Measurements from ENCODE around the gene MAP2K7.
A peak's percentile ranks its signal among the peaks of the same experiment; 100 is the strongest.
"Not testable (repeated sequence)": the region's sequence is repeated elsewhere in the genome, so short reads cannot be mapped to it uniquely, and the experiment has no call there.

The MAP2K7 gene

GRCh38 chr19:7928741-7929701 lies 25.3 kb downstream of the MAP2K7 start:
- FAIRE-seq (no peak), DNase-seq (ENCODE audit: low spot score) (peak; percentile 52)

GRCh38 chr19:7930030-7930429 lies 26.4 kb downstream of the MAP2K7 start:
- DNase-seq (ENCODE audit: low spot score); FAIRE-seq: not testable (repeated sequence)

GRCh38 chr19:7930765-7931164 lies 27.1 kb downstream of the MAP2K7 start:
- FAIRE-seq = no peak
- DNase-seq (ENCODE audit: low spot score) = no peak

GRCh38 chr19:7931221-7932061 lies 27.8 kb downstream of the MAP2K7 start:
- FAIRE-seq (no peak), DNase-seq (ENCODE audit: low spot score) (no peak)

- no peak for FAIRE-seq
- no peak for DNase-seq (ENCODE audit: low spot score)
These were observed 28.7 kb downstream of the MAP2K7 start for GRCh38 chr19:7932276-7932929.

GRCh38 chr19:7932930-7933300 lies 29.2 kb downstream of the MAP2K7 start:
- no peak for FAIRE-seq
- no peak for DNase-seq (ENCODE audit: low spot score)

- DNase-seq (ENCODE audit: low spot score) = no peak
- FAIRE-seq = no peak
These were observed 29.7 kb downstream of the MAP2K7 start for GRCh38 chr19:7933411-7933810.

GRCh38 chr19:7933828-7934725 lies 30.4 kb downstream of the MAP2K7 start:
- DNase-seq (ENCODE audit: low spot score) (no peak), FAIRE-seq (no peak)

- DNase-seq (ENCODE audit: low spot score) = no peak
- no peak for FAIRE-seq
These were observed 31.1 kb downstream of the MAP2K7 start for GRCh38 chr19:7934766-7935165.

- no peak for FAIRE-seq
These were observed 37.2 kb downstream of the MAP2K7 start for GRCh38 chr19:7940841-7941240.

GRCh38 chr19:7941895-7942596 lies 38.4 kb downstream of the MAP2K7 start:
- no peak for FAIRE-seq
- DNase-seq (ENCODE audit: low spot score) = no peak

More at GRCh38 chr19:7940841-7941240, 37.2 kb downstream of the MAP2K7 start:
- DNase-seq (ENCODE audit: low spot score) = no peak

GRCh38 chr19:7942981-7943443 lies 39.3 kb downstream of the MAP2K7 start:
- FAIRE-seq = no peak

GRCh38 chr19:7943444-7944176 lies 39.9 kb downstream of the MAP2K7 start, which contains the start of gene TIMM44:
TIMM44 (minus strand) TSS chr19:7943666; CDS start chr19:7943651, 15 bp downstream.
- DNase-seq (ENCODE audit: low spot score) = peak; percentile 94
- FAIRE-seq = peak; percentile 35

More at GRCh38 chr19:7942981-7943443, 39.3 kb downstream of the MAP2K7 start:
- no peak for DNase-seq (ENCODE audit: low spot score)

GRCh38 chr19:7944177-7944761 lies 40.6 kb downstream of the MAP2K7 start:
- FAIRE-seq (no peak), DNase-seq (ENCODE audit: low spot score) (peak; percentile 67)

- DNase-seq (ENCODE audit: low spot score) (no peak), FAIRE-seq (no peak)
These were observed 44.3 kb downstream of the MAP2K7 start for GRCh38 chr19:7947939-7948338.

GRCh38 chr19:7953060-7953459 lies 49.4 kb downstream of the MAP2K7 start:
- FAIRE-seq = no peak
- no peak for DNase-seq (ENCODE audit: low spot score)

GRCh38 chr19:7953576-7953975 lies 49.9 kb downstream of the MAP2K7 start:
- DNase-seq (ENCODE audit: low spot score) (no peak), FAIRE-seq (no peak)

GRCh38 chr19:7955696-7956095 lies 52.0 kb downstream of the MAP2K7 start:
- FAIRE-seq (no peak), DNase-seq (ENCODE audit: low spot score) (no peak)

- no peak for DNase-seq (ENCODE audit: low spot score)
- no peak for FAIRE-seq
These were observed 55.5 kb downstream of the MAP2K7 start for GRCh38 chr19:7959211-7959610.
